ENCODE results near the gene IFNG.

Gene IFNG

GRCh38 chr12:68117661-68118060, 41.9 kb downstream of the IFNG start:
- no peak for ATAC-seq
- no peak for TF ChIP-seq ESRRG (CRISPR knock-in tag; IDR thresholded peaks at IDR 0.05)
- TF ChIP-seq CREB5 (CRISPR knock-in tag; IDR thresholded peaks at IDR 0.05; ENCODE audit: low read depth) = no peak
- no peak for TF ChIP-seq OSR1 (CRISPR knock-in tag; IDR thresholded peaks at IDR 0.05)
- TF ChIP-seq ZNF565 (CRISPR knock-in tag; conservative IDR thresholded peaks at IDR 0.05; ENCODE audit: low read depth) = no peak
- TF ChIP-seq ZNF8 (CRISPR knock-in tag; IDR thresholded peaks at IDR 0.05) = no peak
- no peak for TF ChIP-seq CSDC2 (CRISPR knock-in tag; IDR thresholded peaks at IDR 0.05)
- no peak for TF ChIP-seq ZFP3 (CRISPR knock-in tag; IDR thresholded peaks at IDR 0.05)
- TF ChIP-seq PATZ1 (CRISPR knock-in tag; IDR thresholded peaks at IDR 0.05; ENCODE audit: borderline replicate concordance) = no peak
- TF ChIP-seq PPARA (CRISPR knock-in tag; IDR thresholded peaks at IDR 0.05; ENCODE audit: borderline replicate concordance) = no peak
- TF ChIP-seq ZC3H10 (CRISPR knock-in tag; IDR thresholded peaks at IDR 0.05) = no peak
- TF ChIP-seq SNAI2 (CRISPR knock-in tag; IDR thresholded peaks at IDR 0.05) = no peak
- TF ChIP-seq CSRNP3 (CRISPR knock-in tag; IDR thresholded peaks at IDR 0.05) = no peak
- no peak for TF ChIP-seq TCF4 (CRISPR knock-in tag; IDR thresholded peaks at IDR 0.05; ENCODE audit: borderline replicate concordance)
- TF ChIP-seq TOX (CRISPR knock-in tag; IDR thresholded peaks at IDR 0.05; ENCODE audit: borderline replicate concordance) = no peak

- no peak for ATAC-seq
- TF ChIP-seq ZFP3 (CRISPR knock-in tag; IDR thresholded peaks at IDR 0.05) (no peak), CSDC2 (CRISPR knock-in tag; IDR thresholded peaks at IDR 0.05) (no peak), ZFP30 (CRISPR knock-in tag; IDR thresholded peaks at IDR 0.05) (no peak), PPARA (CRISPR knock-in tag; IDR thresholded peaks at IDR 0.05; ENCODE audit: borderline replicate concordance) (no peak), SNAI2 (CRISPR knock-in tag; IDR thresholded peaks at IDR 0.05) (no peak), CSRNP3 (CRISPR knock-in tag; IDR thresholded peaks at IDR 0.05) (no peak)
Measured at GRCh38 chr12:68115281-68115680, 44.3 kb downstream of the IFNG start.

- no peak for TF ChIP-seq CSDC2 (CRISPR knock-in tag; IDR thresholded peaks at IDR 0.05)
- TF ChIP-seq ZNF70 (CRISPR knock-in tag; IDR thresholded peaks at IDR 0.05) = no peak
- no peak for TF ChIP-seq POU6F1 (CRISPR knock-in tag; IDR thresholded peaks at IDR 0.05; ENCODE audit: borderline replicate concordance, low read depth)
- no peak for TF ChIP-seq TOX (CRISPR knock-in tag; IDR thresholded peaks at IDR 0.05; ENCODE audit: borderline replicate concordance)
- no peak for TF ChIP-seq RARB (CRISPR knock-in tag; IDR thresholded peaks at IDR 0.05)
- no peak for TF ChIP-seq PPARA (CRISPR knock-in tag; IDR thresholded peaks at IDR 0.05; ENCODE audit: borderline replicate concordance)
- TF ChIP-seq PATZ1 (CRISPR knock-in tag; IDR thresholded peaks at IDR 0.05; ENCODE audit: borderline replicate concordance) = no peak
- no peak for TF ChIP-seq ZC3H10 (CRISPR knock-in tag; IDR thresholded peaks at IDR 0.05)
- TF ChIP-seq BACH2 (CRISPR knock-in tag; IDR thresholded peaks at IDR 0.05; ENCODE audit: borderline replicate concordance) = no peak
- TF ChIP-seq ARNTL (CRISPR knock-in tag; IDR thresholded peaks at IDR 0.05; ENCODE audit: borderline replicate concordance, low read depth) = no peak
- TF ChIP-seq GLIS3 (CRISPR knock-in tag; IDR thresholded peaks at IDR 0.05) = no peak
Measured at GRCh38 chr12:68114606-68115005, 44.9 kb downstream of the IFNG start.

More at GRCh38 chr12:68114606-68115005, 44.9 kb downstream of the IFNG start:
- ATAC-seq = no peak

Data from SK-N-SH treated with all-trans-retinoic acid at 6 μM for 48 hours (cell line).